Neural progenitor cell (in vitro differentiated cells): ENCODE measurements around the gene DTNA.

Source experiments
- CTCF ChIP-seq: fragments of 200-600 bp; sonication (generic); IDR thresholded peaks from 2 replicates; pipeline ENCODE4 v1.5.1; 2017; ENCODE audit warnings: antibody characterized with exemption, mild to moderate bottlenecking
- EZH2phosphoT487 ChIP-seq: fragments of 200-600 bp; sonication (generic); IDR thresholded peaks from 2 replicates; pipeline ENCODE4 v1.6.1; 2017; ENCODE audit warnings: antibody characterized with exemption

- TF ChIP-seq CTCF (no peak), EZH2phosphoT487 (no peak)
Measured at GRCh38 chr18:34870555-34871310, 160.6 kb downstream of the DTNA start.
